Suppressor macrophage (primary cell): ENCODE measurements around the gene KIF12.
"Not testable (repeated sequence)": the region's sequence is repeated elsewhere in the genome, so short reads cannot be mapped to it uniquely, and the experiment has no call there.

Source experiments
- DNase-seq, 4 experiments: peaks; one replicate each; pipeline ENCODE4 v3.0.0-alpha.2; 2020 to 2022

The KIF12 gene

GRCh38 chr9:114046237-114046755 is 52.8 kb downstream of the KIF12 start:
- DNase-seq, result no peak

- not testable (repeated sequence) for DNase-seq
Measured at GRCh38 chr9:114043660-114044059, 55.4 kb downstream of the KIF12 start.
